Measurements from ENCODE around the gene CKMT1B.
"Not testable (repeated sequence)": the region's sequence is repeated elsewhere in the genome, so short reads cannot be mapped to it uniquely, and the experiment has no call there.

Gene CKMT1B

GRCh38 chr15:43593328-43594190 lies at the start of gene CKMT1B:
CKMT1B (plus strand) TSS chr15:43594027; CDS start chr15:43594219, 192 bp downstream.
- DNase-seq = not testable (repeated sequence)

GRCh38 chr15:43544266-43544665 lies 49.6 kb upstream of the CKMT1B start:
- no peak for DNase-seq

- DNase-seq = no peak
Measured at GRCh38 chr15:43545426-43545825, 48.4 kb upstream of the CKMT1B start.

GRCh38 chr15:43547539-43547938 lies 46.3 kb upstream of the CKMT1B start:
- no peak for DNase-seq

- DNase-seq = no peak
Measured at GRCh38 chr15:43550527-43551363, 43.1 kb upstream of the CKMT1B start.

GRCh38 chr15:43552256-43552655 lies 41.6 kb upstream of the CKMT1B start:
- peak; percentile 73 for DNase-seq

GRCh38 chr15:43552986-43553385 lies 40.8 kb upstream of the CKMT1B start:
- DNase-seq = no peak

- DNase-seq = not testable (repeated sequence)
Measured at GRCh38 chr15:43562753-43563152, 31.1 kb upstream of the CKMT1B start.

- DNase-seq = not testable (repeated sequence)
Measured at GRCh38 chr15:43563793-43564192, 30.0 kb upstream of the CKMT1B start.

GRCh38 chr15:43566615-43567014 lies 27.2 kb upstream of the CKMT1B start:
- not testable (repeated sequence) for DNase-seq

GRCh38 chr15:43574607-43575006 lies 19.2 kb upstream of the CKMT1B start:
- not testable (repeated sequence) for DNase-seq

GRCh38 chr15:43589778-43590466 lies 3.9 kb upstream of the CKMT1B start, which contains the start of gene PPIP5K1:
PPIP5K1 (minus strand) TSS chr15:43590208; CDS start chr15:43584504, 5,704 bp downstream.
- DNase-seq = not testable (repeated sequence)

GRCh38 chr15:43592841-43593240 lies 986 bp upstream of the CKMT1B start:
- DNase-seq = not testable (repeated sequence)

GRCh38 chr15:43599131-43599530 lies 5.3 kb downstream of the CKMT1B start:
- not testable (repeated sequence) for DNase-seq

- DNase-seq = not testable (repeated sequence)
Measured at GRCh38 chr15:43600200-43600599, 6.4 kb downstream of the CKMT1B start.

GRCh38 chr15:43602233-43602632 lies 8.4 kb downstream of the CKMT1B start:
- DNase-seq = peak; percentile 96

- not testable (repeated sequence) for DNase-seq
Measured at GRCh38 chr15:43617750-43618149, 23.9 kb downstream of the CKMT1B start.

GRCh38 chr15:43618700-43619099 lies 24.9 kb downstream of the CKMT1B start, which contains the start of gene STRC:
STRC (minus strand) TSS chr15:43618800; CDS start chr15:43618722, 78 bp downstream.
- not testable (repeated sequence) for DNase-seq

GRCh38 chr15:43622068-43622799 lies 28.4 kb downstream of the CKMT1B start:
- DNase-seq = not testable (repeated sequence)

GRCh38 chr15:43625106-43625505 lies 31.3 kb downstream of the CKMT1B start:
- DNase-seq = no peak

GRCh38 chr15:43626937-43627336 lies 33.1 kb downstream of the CKMT1B start:
- DNase-seq = not testable (repeated sequence)

All from NCI-H2171 treated with DMSO at 0.1 percent for 48 hours (cell line).